IgD-negative memory B cell (primary cell): ENCODE results near the gene SDF2L1. TPM values are rescaled to one million over a fixed set of nuclear protein-coding genes. Genes with fewer than 3 reads are reported as not detected.

ENCODE experiments used
- H3K27ac Mint-ChIP-seq, 3 donors: one replicate each; pipeline ENCODE4 v1.8.0; 2020 to 2022; ENCODE audit warnings: mild to moderate bottlenecking in 3 of 3, mixed read lengths in 3 of 3, moderate library complexity in 1 of 3
- H3K27me3 Mint-ChIP-seq: one replicate; pipeline ENCODE4 v1.8.0; 2021; ENCODE audit warnings: mixed read lengths
- H3K36me3 Mint-ChIP-seq: one replicate; pipeline ENCODE4 v1.8.0; 2020; ENCODE audit warnings: mild to moderate bottlenecking, mixed read lengths
- H3K4me1 Mint-ChIP-seq, 3 donors: one replicate each; pipeline ENCODE4 v1.8.0; 2020 to 2022; ENCODE audit warnings: mixed read lengths in 3 of 3, mild to moderate bottlenecking in 1 of 3
- H3K4me3 Mint-ChIP-seq, 4 donors: one replicate each; pipeline ENCODE4 v1.8.0; 2020 to 2022; ENCODE audit warnings: mild to moderate bottlenecking in 4 of 4, mixed read lengths in 4 of 4, moderate library complexity in 3 of 4
- H3K9me3 Mint-ChIP-seq, 3 donors: one replicate each; pipeline ENCODE4 v1.8.0; 2020 to 2021; ENCODE audit warnings: mixed read lengths in 3 of 3, mild to moderate bottlenecking in 1 of 3
- polyA plus RNA-seq: library from polyadenylated mRNA; unstranded; fragments of 300-500 nt; fragmentation: Illumina TruSeq; gene quantifications from one replicate; pipeline ENCODE4 v1.2.3, GENCODE V29; 2021

The SDF2L1 gene
- polyA plus RNA-seq, 1 donor from 2014 or later = 61.5 TPM

GRCh38 chr22:21657020-21657359, 14.9 kb downstream of the SDF2L1 start:
- H3K4me1 Mint-ChIP-seq = peaks cover 5 to 9% (median 8%) of the 10 kb centered on the region in 3 donors
- H3K36me3 Mint-ChIP-seq = no peaks in the 10 kb centered on the region
- H3K9me3 Mint-ChIP-seq = no peaks in the 10 kb centered on the region
- H3K27me3 Mint-ChIP-seq = no peaks in the 10 kb centered on the region
- no peak overlapping the region for H3K27ac Mint-ChIP-seq
- H3K4me3 Mint-ChIP-seq = peak overlapping the region; percentile 80 to 89 (median 84)

- no peaks in the 10 kb centered on the region for H3K27me3 Mint-ChIP-seq
- no peaks in the 10 kb centered on the region for H3K36me3 Mint-ChIP-seq
- peak overlapping the region; percentile 57 to 96 (median 90) for H3K4me3 Mint-ChIP-seq
- no peak overlapping the region for H3K27ac Mint-ChIP-seq
- H3K4me1 Mint-ChIP-seq = peaks cover 4 to 8% (median 8%) of the 10 kb centered on the region in 3 donors
- no peaks in the 10 kb centered on the region for H3K9me3 Mint-ChIP-seq
Observed at GRCh38 chr22:21657360-21658032, 15.4 kb downstream of the SDF2L1 start.

GRCh38 chr22:21659864-21660525, 17.9 kb downstream of the SDF2L1 start:
- no peaks in the 10 kb centered on the region for H3K36me3 Mint-ChIP-seq
- peak overlapping the region in 1 of 4 donors; percentile 69 for H3K4me3 Mint-ChIP-seq
- peaks cover 4 to 9% (median 8%) of the 10 kb centered on the region in 3 donors for H3K4me1 Mint-ChIP-seq
- H3K27me3 Mint-ChIP-seq = no peaks in the 10 kb centered on the region
- no peak overlapping the region for H3K27ac Mint-ChIP-seq
- no peaks in the 10 kb centered on the region for H3K9me3 Mint-ChIP-seq

GRCh38 chr22:21660904-21661303, 18.8 kb downstream of the SDF2L1 start:
- H3K9me3 Mint-ChIP-seq = no peaks in the 10 kb centered on the region
- H3K27me3 Mint-ChIP-seq = no peaks in the 10 kb centered on the region
- H3K27ac Mint-ChIP-seq = no peak overlapping the region
- no peaks in the 10 kb centered on the region for H3K36me3 Mint-ChIP-seq
- H3K4me1 Mint-ChIP-seq = peaks cover 4 to 11% (median 8%) of the 10 kb centered on the region in 3 donors
- H3K4me3 Mint-ChIP-seq = peak overlapping the region in 1 of 4 donors; percentile 1

DNA sequence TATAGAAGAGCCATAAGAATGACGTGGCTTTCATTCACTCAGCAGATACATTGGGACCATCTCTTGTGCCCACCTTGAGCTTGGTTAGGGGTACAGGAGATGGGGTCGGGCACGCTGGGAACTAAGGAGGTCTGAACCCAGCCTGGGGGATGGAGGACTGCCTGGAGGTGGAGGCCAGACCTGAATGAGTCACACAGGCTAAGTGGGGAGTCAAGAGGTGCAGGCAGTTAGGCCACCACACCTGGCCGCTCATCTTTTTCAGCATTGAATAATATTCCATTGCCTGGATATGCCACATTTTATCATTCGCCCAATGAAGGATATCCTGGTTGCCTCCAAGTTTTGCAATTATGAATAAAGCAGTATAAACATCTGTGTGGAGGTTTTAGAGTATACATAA, 19.9 kb downstream of the SDF2L1 start:
- Mint-ChIP-seq H3K9me3 (no peaks in the 10 kb centered on the region), H3K27ac (no peak overlapping the region), H3K36me3 (no peaks in the 10 kb centered on the region), H3K27me3 (no peaks in the 10 kb centered on the region), H3K4me1 (peaks cover 4 to 8% (median 4%) of the 10 kb centered on the region in 3 donors), H3K4me3 (peak overlapping the region in 1 of 4 donors; percentile 26)

GRCh38 chr22:21663738-21664137, 21.6 kb downstream of the SDF2L1 start:
- peaks cover 4 to 9% (median 5%) of the 10 kb centered on the region in 3 donors for H3K4me1 Mint-ChIP-seq
- H3K36me3 Mint-ChIP-seq = no peaks in the 10 kb centered on the region
- H3K27me3 Mint-ChIP-seq = no peaks in the 10 kb centered on the region
- peak overlapping the region; percentile 22 to 80 (median 73) for H3K27ac Mint-ChIP-seq
- no peaks in the 10 kb centered on the region for H3K9me3 Mint-ChIP-seq
- H3K4me3 Mint-ChIP-seq = peak overlapping the region in 3 of 4 donors; percentile 42 to 82 (median 58)

GRCh38 chr22:21665047-21665851, 23.1 kb downstream of the SDF2L1 start:
- Mint-ChIP-seq H3K36me3 (no peaks in the 10 kb centered on the region), H3K27ac (peak overlapping the region; percentile 82 to 99 (median 96)), H3K4me1 (peaks cover 5 to 15% (median 6%) of the 10 kb centered on the region in 3 donors), H3K4me3 (peak overlapping the region; percentile 97 to 100 (median 99)), H3K9me3 (no peaks in the 10 kb centered on the region), H3K27me3 (no peaks in the 10 kb centered on the region)

DNA sequence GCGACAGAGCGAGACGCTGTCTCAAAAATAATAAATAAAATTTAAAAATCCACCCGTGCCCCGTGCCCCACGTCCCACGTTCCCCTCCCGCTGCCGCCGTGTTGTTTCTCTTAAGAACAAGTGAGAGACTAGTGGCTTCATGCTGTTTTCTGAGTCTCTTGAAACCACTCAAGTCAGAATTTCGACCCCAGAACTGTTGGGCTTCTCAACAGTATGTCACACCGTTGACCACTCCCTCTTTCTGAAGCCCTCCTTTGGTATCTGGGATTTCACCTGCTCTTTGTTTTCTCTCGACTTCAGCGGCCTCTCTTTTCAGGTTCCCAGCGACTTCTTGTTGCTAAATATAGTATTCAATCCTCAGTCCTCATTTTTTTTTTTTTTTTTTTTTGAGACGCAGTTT, 24.7 kb downstream of the SDF2L1 start:
- Mint-ChIP-seq H3K4me3 (peak overlapping the region; percentile 97 to 100 (median 99)), H3K4me1 (peaks cover 4 to 15% (median 5%) of the 10 kb centered on the region in 3 donors), H3K27ac (peak overlapping the region; percentile 82 to 99 (median 96)), H3K36me3 (no peaks in the 10 kb centered on the region), H3K9me3 (no peaks in the 10 kb centered on the region), H3K27me3 (no peaks in the 10 kb centered on the region)

DNA sequence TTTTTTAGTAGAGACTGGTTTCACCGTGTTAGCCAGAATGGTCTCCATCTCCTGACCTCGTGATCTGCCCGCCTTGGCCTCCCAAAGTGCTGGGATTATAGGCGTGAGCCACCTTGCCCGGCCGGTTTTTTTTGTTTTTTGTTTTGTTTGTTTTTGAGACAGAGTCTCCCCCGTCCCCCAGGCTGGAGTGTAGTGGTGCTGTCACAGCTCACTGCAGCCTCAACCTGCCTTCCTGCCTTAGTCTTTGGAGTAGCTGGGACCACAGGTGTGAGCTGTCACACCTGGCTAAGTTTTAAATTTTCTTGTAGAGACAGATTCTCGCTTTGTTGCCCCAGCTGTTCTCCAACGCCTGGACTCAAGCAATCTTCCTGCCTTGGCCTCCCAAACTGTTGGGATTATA, 26.9 kb downstream of the SDF2L1 start:
- Mint-ChIP-seq H3K36me3 (peaks cover 2% of the 10 kb centered on the region), H3K4me3 (peak overlapping the region in 2 of 4 donors; percentile 62 to 72), H3K4me1 (peaks cover 4 to 15% (median 5%) of the 10 kb centered on the region in 3 donors), H3K27me3 (no peaks in the 10 kb centered on the region), H3K27ac (peak overlapping the region in 2 of 3 donors; percentile 14 to 63), H3K9me3 (no peaks in the 10 kb centered on the region)

DNA sequence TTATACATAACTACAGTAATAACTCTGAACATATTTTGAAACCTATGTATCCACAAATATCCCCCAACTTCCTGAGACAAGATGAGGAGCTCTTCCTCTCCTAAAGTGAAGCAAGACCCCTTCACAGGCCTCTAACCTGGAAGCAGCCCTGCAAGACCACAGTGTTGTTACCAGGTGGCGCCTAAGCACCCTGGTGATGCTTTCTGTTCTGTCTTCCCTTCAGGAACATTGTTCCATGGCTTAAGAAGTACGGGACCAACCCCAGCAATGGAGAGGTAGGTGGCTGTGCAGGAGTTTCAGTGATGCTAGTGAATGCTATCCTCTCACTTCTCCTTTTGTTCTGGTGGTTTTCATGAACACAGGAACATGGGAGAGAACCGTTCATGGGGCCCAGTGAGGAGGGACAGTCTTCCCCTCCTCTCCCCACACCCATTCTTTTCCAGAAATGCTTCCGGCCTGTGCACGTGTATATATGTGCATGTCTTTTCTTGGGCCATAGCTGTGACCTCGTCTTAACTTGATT, 30.1 kb downstream of the SDF2L1 start:
- Mint-ChIP-seq H3K4me3 (no peak overlapping the region), H3K9me3 (no peaks in the 10 kb centered on the region), H3K36me3 (peaks cover 5% of the 10 kb centered on the region), H3K4me1 (peaks cover 3 to 8% (median 4%) of the 10 kb centered on the region in 3 donors), H3K27me3 (no peaks in the 10 kb centered on the region), H3K27ac (no peak overlapping the region)

DNA sequence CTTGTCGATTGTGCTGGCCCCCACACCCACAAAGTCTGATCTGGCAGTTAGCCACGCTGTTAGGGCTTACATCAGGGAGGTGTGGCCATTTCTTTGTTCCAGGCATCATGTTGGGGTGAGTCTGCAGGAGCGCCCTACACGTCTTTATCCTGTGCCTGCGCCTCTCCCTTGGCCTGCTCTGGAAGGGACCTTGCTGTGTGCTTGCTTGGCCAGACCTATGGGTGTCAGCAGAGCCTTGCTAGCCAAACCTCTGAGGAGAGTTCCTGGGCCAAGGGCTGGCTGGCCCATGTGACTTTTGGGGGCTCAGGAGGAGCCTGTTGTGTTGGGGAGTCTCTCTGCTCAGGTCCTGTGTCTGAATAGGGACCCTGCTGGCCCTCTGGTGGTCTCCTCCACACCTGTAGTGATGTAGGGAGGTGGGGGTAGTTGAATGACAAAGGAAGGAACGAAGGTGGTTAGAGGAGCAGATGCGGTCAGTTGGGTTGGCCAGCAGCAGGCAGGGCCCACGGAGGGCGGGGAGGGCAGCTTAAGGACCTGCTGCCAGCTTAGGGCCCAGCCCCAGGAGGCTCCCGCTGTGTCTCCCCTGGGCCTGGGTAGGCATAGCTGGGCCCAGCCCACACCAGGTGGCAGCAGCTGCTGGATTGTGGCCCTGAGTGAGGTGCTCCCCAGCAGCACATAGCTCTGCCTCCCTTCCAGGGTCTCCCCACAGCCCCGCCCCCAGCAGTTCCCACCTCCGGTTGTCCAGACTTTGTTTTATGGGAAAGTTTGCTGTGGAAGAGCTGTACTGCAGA, 31.6 kb downstream of the SDF2L1 start:
- peaks cover 5% of the 10 kb centered on the region for H3K36me3 Mint-ChIP-seq
- H3K27ac Mint-ChIP-seq = no peak overlapping the region
- peaks cover 0 to 5% (median 4%) of the 10 kb centered on the region in 3 donors for H3K4me1 Mint-ChIP-seq
- H3K9me3 Mint-ChIP-seq = no peaks in the 10 kb centered on the region
- H3K27me3 Mint-ChIP-seq = no peaks in the 10 kb centered on the region
- H3K4me3 Mint-ChIP-seq = no peak overlapping the region

DNA sequence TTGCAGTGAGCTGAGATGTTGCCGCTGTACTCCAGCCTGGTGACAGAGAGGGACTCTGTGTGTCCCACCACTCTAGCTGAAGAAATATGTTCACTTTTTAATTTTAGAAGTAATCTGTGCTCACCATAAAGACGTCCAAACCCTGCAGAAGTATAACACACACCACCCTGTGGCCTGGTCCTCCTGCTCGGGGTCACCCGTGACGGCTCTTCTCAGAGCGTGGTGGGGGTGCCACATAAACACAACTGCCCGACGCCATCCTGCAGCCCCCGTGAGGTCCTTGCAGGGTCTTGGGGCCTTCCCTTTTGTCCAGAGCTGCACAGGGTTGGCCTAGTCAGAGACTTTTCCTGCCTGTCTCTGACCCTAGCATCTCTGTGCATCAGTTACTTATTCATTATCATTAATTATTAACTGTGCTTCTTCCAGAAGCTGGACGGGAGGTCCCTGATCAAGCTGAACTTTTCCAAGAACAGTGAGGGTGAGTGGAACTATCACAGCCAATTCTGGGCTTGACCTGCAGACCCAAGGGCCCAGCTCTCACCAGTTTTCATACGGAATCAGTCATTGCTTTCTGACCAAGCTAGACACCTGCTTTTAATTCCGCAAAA, 32.6 kb downstream of the SDF2L1 start:
- peaks cover 5% of the 10 kb centered on the region for H3K36me3 Mint-ChIP-seq
- H3K9me3 Mint-ChIP-seq = no peaks in the 10 kb centered on the region
- H3K4me3 Mint-ChIP-seq = no peak overlapping the region
- H3K4me1 Mint-ChIP-seq = peaks cover 0 to 3% (median 2%) of the 10 kb centered on the region in 3 donors
- H3K27me3 Mint-ChIP-seq = no peaks in the 10 kb centered on the region
- no peak overlapping the region for H3K27ac Mint-ChIP-seq

DNA sequence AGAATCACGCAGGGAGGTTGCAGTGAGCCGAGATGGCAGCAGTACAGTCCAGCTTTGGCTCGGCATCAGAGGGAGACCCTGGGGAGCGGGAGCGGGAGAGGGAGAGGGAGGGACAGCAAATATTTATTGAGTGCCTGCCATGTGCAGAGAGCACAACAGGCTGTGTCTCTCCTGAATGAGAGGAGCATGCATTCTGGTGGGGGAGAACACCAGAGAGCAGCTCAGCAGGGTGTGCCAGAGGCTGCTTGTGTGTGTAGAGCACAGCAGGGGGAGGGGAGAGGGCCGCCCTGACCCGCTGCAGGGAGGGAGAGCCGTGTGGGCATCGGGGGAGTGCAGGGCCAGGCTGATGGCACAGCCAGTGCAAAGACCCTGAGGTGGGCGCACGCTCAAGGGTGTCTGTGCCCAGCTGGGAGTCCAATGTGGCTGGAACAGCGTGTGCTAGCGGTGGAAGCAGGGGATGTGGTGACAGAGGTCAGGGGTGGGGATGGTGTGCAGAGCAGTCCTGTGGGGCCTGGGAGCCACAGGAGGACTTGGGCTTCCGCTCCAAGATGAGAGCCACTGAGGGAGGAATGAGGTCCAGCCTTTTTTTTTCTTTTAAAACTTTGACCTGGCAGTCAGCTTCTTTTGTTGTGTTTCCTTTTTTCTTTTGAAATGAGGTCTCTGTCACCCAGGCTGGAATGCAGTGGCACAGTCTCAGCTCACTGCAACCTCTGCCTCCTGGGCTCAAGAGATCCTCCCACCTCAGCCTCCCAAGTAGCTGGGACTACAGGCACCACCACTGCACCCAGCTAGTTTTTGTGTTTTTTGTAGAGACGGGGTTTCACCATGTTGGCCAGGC, 35.7 kb downstream of the SDF2L1 start:
- Mint-ChIP-seq H3K27ac (no peak overlapping the region), H3K4me1 (no peaks in the 10 kb centered on the region), H3K36me3 (peaks cover 3% of the 10 kb centered on the region), H3K4me3 (no peak overlapping the region), H3K9me3 (no peaks in the 10 kb centered on the region), H3K27me3 (no peaks in the 10 kb centered on the region)
